ENCODE results near the gene RBMS1. TPM values are rescaled to one million over a fixed set of nuclear protein-coding genes. Genes with fewer than 3 reads are reported as not detected.

Gene RBMS1
- total and polyA plus RNA-seq, 2 of the 4 experiments (the other 2 are of a cell fraction): 43.5 to 64.9 TPM

DNA sequence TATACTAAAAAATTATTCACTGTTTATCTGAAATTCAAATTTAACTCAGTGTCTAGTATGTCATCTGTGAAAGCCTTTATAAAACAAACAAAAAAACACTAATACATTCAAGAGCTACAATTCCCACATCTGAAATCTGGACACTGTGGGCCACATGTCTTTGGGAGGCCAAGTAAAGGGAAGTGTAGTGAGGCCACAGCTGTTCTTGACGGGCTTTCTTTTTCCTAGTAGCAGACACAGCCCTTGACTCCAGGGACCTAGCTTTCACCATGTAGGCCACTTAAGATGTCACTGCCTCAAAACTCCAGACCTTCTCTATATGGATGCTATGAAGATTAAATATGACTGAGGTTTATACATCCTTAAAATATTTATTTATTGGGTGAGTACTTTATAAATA, 91.1 kb downstream of the RBMS1 start:
- peak overlapping the region; percentile 29; the same call in 1 of the 2 replicates for H3K14ac ChIP-seq (replicated peaks; ENCODE audit: low read depth, low read length)
- no peak overlapping the region for H4K5ac ChIP-seq (ENCODE audit: low read depth, low read length)
- H3K27me3 ChIP-seq (ENCODE audit: control insufficient read depth, insufficient read depth, low read length): no peaks in the 10 kb centered on the region
- H2BK15ac ChIP-seq (ENCODE audit: low read depth, low read length): no peak overlapping the region
- intact Hi-C loops (cut with micrococcal nuclease) (loop anchor here (10.0 kb wide), 2 partner anchors 182 to 298 kb away; no protein-coding TSS in a partner anchor), dilution Hi-C loops (cut with HindIII; ENCODE audit: low sequenced_read_pairs, unreplicated experiment) (no loop called here), in situ Hi-C loops (cut with MboI; ENCODE audit: low sequenced_read_pairs) (no loop called here)
- no peak overlapping the region for H2BK20ac ChIP-seq (ENCODE audit: low read depth, low read length)
- H3K9me1 ChIP-seq (ENCODE audit: insufficient read depth, low read length): peaks cover 13% of the 10 kb centered on the region
- H3K56ac ChIP-seq (ENCODE audit: extremely low read depth, insufficient read depth, low read length): no peak overlapping the region
- H2AK9ac ChIP-seq (replicated peaks; ENCODE audit: low read depth, low read length, poor library complexity): no peak overlapping the region
- H3K4me3 ChIP-seq (ENCODE audit: insufficient read depth, low read depth, low read length): no peak overlapping the region
- no peak overlapping the region for H3K18ac ChIP-seq (ENCODE audit: low read depth, low read length)
- WGBS, 2 experiments (ENCODE audit: extremely low coverage in 2 of 2, insufficient read length in 1 of 2): no CpG with 5 or more reads among the region's 1 CpG
- peak overlapping the region; percentile 42; the same call in 1 of the 2 replicates for H3K27ac ChIP-seq (ENCODE audit: insufficient read depth, low read length)
- H3K4me2 ChIP-seq (ENCODE audit: low read depth, low read length): peak overlapping the region; percentile 43; the same call in 1 of the 2 replicates
- H3K9ac ChIP-seq (ENCODE audit: low read depth, low read length): no peak overlapping the region
- no peak overlapping the region for H2AFZ ChIP-seq (replicated peaks; ENCODE audit: low read length, poor library complexity)
- ChIA-PET CTCF (no interaction called here), POLR2A (ENCODE audit: unreplicated experiment) (no interaction called here)
- peak overlapping the region in 1 of 2 experiments; percentile 28; a peak in 2 of 4 replicates for H4K8ac ChIP-seq (ENCODE audit: low read depth in 2 of 2, low read length in 2 of 2)
- peak overlapping the region; percentile 48 for H3K4ac ChIP-seq (ENCODE audit: low read depth, low read length)
- H3K36me3 ChIP-seq (ENCODE audit: control insufficient read depth, insufficient read depth, low read length): peaks cover 3% of the 10 kb centered on the region; the same call in 1 of the 2 replicates
- H4K20me1 ChIP-seq (ENCODE audit: insufficient read depth, low read length): peaks cover 82% of the 10 kb centered on the region
- H3K9me3 ChIP-seq (ENCODE audit: control insufficient read depth, insufficient read depth, low read length): no peaks in the 10 kb centered on the region
- H4K91ac ChIP-seq (ENCODE audit: insufficient read depth, low read depth, low read length): no peak overlapping the region; the same call in 1 of the 2 replicates
- H3K23ac ChIP-seq (ENCODE audit: low read depth, low read length): no peak overlapping the region; the same call in 1 of the 2 replicates
- ATAC-seq (ENCODE audit: low read depth) (no peak), DNase-seq (no peak)
- peaks cover 0 to 68% of the 10 kb centered on the region in 2 experiments; a peak in 2 of 4 replicates for H3K79me1 ChIP-seq (ENCODE audit: low read depth in 1 of 2, low read length in 2 of 2)
- peaks cover 28% of the 10 kb centered on the region for H3K4me1 ChIP-seq (ENCODE audit: control insufficient read depth, insufficient read depth, low read length)
- peak overlapping the region; percentile 56 for H2BK5ac ChIP-seq (ENCODE audit: low read depth, low read length, poor library complexity, severe bottlenecking)
- H2AK5ac ChIP-seq (ENCODE audit: low read depth, low read length): no peak overlapping the region
- H2BK120ac ChIP-seq (ENCODE audit: low read depth, low read length): peak overlapping the region; percentile 16; the same call in 1 of the 2 replicates
- no TSS peak for BruUV-seq (replicated peaks)
- TF ChIP-seq BHLHE40 (IDR thresholded peaks at IDR 0.05; ENCODE audit: low read depth, low read length) (no peak), MXI1 (IDR thresholded peaks at IDR 0.05; ENCODE audit: borderline replicate concordance, low read depth, low read length) (no peak), SMC3 (IDR thresholded peaks at IDR 0.05; ENCODE audit: low read depth, low read length) (no peak), NFE2L2 (IDR thresholded peaks at IDR 0.05; ENCODE audit: low read depth, low read length) (no peak), POLR2A (IDR thresholded peaks at IDR 0.05; ENCODE audit: low read depth, low read length) (no peak), MAFK (IDR thresholded peaks at IDR 0.05; ENCODE audit: low read depth, low read length) (no peak), CHD1 (IDR thresholded peaks at IDR 0.05; ENCODE audit: low read depth, low read length) (no peak), CEBPB (IDR thresholded peaks at IDR 0.05; ENCODE audit: low read depth, low read length) (no peak), RAD21 (IDR thresholded peaks at IDR 0.05; ENCODE audit: low read length) (no peak), RCOR1 (IDR thresholded peaks at IDR 0.05; ENCODE audit: insufficient replicate concordance, low read length) (no peak), MAZ (IDR thresholded peaks at IDR 0.05; ENCODE audit: borderline replicate concordance, low read depth, low read length) (no peak), RFX5 (IDR thresholded peaks at IDR 0.05; ENCODE audit: low read depth, low read length) (no peak), FOS (IDR thresholded peaks at IDR 0.05; ENCODE audit: low read depth, low read length) (no peak)
- TF ChIP-seq, protein P1, sequence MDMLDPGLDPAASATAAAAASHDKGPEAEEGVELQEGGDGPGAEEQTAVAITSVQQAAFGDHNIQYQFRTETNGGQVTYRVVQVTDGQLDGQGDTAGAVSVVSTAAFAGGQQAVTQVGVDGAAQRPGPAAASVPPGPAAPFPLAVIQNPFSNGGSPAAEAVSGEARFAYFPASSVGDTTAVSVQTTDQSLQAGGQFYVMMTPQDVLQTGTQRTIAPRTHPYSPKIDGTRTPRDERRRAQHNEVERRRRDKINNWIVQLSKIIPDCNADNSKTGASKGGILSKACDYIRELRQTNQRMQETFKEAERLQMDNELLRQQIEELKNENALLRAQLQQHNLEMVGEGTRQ (IDR thresholded peaks at IDR 0.05; ENCODE audit: low read depth, low read length): no peak
- TF ChIP-seq, protein P2, sequence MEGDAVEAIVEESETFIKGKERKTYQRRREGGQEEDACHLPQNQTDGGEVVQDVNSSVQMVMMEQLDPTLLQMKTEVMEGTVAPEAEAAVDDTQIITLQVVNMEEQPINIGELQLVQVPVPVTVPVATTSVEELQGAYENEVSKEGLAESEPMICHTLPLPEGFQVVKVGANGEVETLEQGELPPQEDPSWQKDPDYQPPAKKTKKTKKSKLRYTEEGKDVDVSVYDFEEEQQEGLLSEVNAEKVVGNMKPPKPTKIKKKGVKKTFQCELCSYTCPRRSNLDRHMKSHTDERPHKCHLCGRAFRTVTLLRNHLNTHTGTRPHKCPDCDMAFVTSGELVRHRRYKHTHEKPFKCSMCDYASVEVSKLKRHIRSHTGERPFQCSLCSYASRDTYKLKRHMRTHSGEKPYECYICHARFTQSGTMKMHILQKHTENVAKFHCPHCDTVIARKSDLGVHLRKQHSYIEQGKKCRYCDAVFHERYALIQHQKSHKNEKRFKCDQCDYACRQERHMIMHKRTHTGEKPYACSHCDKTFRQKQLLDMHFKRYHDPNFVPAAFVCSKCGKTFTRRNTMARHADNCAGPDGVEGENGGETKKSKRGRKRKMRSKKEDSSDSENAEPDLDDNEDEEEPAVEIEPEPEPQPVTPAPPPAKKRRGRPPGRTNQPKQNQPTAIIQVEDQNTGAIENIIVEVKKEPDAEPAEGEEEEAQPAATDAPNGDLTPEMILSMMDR (conservative IDR thresholded peaks at IDR 0.05; ENCODE audit: low read depth, low read length): no peak
- TF ChIP-seq, protein P3, sequence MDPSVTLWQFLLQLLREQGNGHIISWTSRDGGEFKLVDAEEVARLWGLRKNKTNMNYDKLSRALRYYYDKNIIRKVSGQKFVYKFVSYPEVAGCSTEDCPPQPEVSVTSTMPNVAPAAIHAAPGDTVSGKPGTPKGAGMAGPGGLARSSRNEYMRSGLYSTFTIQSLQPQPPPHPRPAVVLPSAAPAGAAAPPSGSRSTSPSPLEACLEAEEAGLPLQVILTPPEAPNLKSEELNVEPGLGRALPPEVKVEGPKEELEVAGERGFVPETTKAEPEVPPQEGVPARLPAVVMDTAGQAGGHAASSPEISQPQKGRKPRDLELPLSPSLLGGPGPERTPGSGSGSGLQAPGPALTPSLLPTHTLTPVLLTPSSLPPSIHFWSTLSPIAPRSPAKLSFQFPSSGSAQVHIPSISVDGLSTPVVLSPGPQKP (IDR thresholded peaks at IDR 0.05; ENCODE audit: borderline replicate concordance, low read depth, low read length): no peak

Data from IMR-90 (cell line).